ENCODE data around the gene ZNF469. TPM values are rescaled to one million over a fixed set of nuclear protein-coding genes. Genes with fewer than 3 reads are reported as not detected.

The ZNF469 gene
- total RNA-seq, 4 donors from 2014 or later, result 0.03 to 0.16 (median 0.07) TPM

DNA sequence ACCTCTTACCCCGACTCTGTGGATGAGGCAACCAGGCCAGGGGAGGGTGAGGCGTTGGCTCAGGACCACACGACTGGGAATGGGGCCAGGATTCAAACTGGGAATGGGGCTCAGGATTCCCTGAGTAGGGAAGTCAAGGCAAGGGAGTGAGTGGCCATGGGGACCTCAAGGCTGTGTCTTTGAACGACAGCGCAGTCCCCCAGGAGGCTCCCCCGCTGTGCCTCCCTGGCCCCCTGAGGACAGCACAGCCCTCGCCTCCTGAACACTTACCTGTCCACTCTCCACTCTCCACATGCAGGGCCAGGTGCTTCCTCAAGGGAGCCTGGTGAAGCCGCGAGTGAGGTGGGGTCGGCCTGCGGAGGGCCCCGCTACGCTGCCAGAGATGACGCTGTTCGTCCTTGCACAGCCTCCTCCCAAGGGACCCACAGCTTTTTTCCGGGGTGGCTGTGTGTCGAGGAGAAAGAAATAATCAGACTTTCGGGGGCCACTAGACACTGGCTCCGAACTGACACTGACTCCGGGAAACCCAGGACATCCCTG, 6.9 kb downstream of the ZNF469 start:
- H3K4me1 ChIP-seq, result peaks cover 27 to 61% of the 10 kb centered on the region in 2 donors
- no peak overlapping the region for H3K4me3 ChIP-seq
- TF ChIP-seq, protein P1, sequence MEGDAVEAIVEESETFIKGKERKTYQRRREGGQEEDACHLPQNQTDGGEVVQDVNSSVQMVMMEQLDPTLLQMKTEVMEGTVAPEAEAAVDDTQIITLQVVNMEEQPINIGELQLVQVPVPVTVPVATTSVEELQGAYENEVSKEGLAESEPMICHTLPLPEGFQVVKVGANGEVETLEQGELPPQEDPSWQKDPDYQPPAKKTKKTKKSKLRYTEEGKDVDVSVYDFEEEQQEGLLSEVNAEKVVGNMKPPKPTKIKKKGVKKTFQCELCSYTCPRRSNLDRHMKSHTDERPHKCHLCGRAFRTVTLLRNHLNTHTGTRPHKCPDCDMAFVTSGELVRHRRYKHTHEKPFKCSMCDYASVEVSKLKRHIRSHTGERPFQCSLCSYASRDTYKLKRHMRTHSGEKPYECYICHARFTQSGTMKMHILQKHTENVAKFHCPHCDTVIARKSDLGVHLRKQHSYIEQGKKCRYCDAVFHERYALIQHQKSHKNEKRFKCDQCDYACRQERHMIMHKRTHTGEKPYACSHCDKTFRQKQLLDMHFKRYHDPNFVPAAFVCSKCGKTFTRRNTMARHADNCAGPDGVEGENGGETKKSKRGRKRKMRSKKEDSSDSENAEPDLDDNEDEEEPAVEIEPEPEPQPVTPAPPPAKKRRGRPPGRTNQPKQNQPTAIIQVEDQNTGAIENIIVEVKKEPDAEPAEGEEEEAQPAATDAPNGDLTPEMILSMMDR (IDR thresholded peaks at IDR 0.05 in 4 of 5, conservative IDR thresholded peaks at IDR 0.05 in 1 of 5), result no peak
- no peak for TF ChIP-seq POLR2A (IDR thresholded peaks at IDR 0.05)
- H3K27me3 ChIP-seq, result no peaks in the 10 kb centered on the region
- intact Hi-C loops (cut with DNase I; ENCODE audit: low total_unique reads) (loop anchor here (5.0 kb wide), 2 partner anchors 122 to 143 kb away; no protein-coding TSS in a partner anchor), in situ Hi-C loops (cut with MboI; ENCODE audit: low sequenced_read_pairs in 4 of 4) (no loop called here)
- no peaks in the 10 kb centered on the region for H3K36me3 ChIP-seq
- DNase-seq (no peak), ATAC-seq (no peak)
- H3K9me3 ChIP-seq, result no peaks in the 10 kb centered on the region
- H3K27ac ChIP-seq, result no peak overlapping the region

DNA sequence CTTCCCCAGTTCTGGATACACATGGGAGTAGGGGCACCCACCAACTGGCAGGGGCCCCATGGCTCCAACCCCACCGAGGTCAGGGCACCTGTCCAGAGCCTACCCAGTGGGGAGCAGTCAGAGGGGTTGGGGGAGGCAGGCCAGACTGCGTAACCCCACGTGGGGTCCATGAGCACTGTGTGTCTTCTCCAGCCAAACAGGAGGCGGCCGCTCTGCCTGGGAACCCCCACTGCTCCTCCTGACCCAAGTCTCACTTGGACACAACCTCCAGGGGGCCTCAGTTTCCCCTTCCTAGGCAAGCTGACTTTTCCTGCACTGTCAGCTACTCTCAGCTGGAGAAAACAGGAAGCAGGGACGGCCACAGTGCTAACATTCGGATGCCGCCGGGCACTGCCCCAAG, 7.5 kb downstream of the ZNF469 start:
- DNase-seq, result no peak
- ATAC-seq, result no peak
- no peak overlapping the region for H3K4me3 ChIP-seq

DNA sequence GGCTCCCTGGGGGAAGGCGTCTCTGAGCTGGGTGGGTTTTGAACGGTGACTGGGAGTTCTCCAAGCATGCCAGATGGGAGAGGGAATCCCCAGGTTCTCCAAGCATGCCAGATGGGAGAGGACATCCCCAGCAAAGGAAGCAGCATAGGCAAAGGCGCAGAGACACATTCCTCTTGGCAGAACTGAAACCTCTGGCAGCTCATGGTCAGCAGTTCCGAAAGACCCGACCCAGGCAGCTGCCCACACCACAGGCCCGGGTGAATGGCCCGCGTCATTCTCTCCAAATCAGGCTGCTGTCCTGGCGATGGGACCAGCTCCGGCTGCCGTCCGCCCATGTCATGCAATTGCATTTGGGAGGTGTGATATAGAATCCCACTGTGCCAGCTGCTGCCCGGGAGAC, 8.0 kb downstream of the ZNF469 start:
- in situ Hi-C loops (cut with MboI; ENCODE audit: low sequenced_read_pairs in 4 of 4) (no loop called here), intact Hi-C loops (cut with DNase I; ENCODE audit: low total_unique reads) (loop anchor here (5.0 kb wide), 2 partner anchors 123 to 142 kb away; no protein-coding TSS in a partner anchor)
- H3K9me3 ChIP-seq, result no peaks in the 10 kb centered on the region
- H3K27ac ChIP-seq, result peak overlapping the region in 1 of 4 donors; percentile 98
- H3K27me3 ChIP-seq, result no peaks in the 10 kb centered on the region
- peak in 1 of 2 donors; percentile 22 for ATAC-seq
- peaks cover 27 to 64% of the 10 kb centered on the region in 2 donors for H3K4me1 ChIP-seq
- H3K4me3 ChIP-seq, result no peak overlapping the region
- no peaks in the 10 kb centered on the region for H3K36me3 ChIP-seq
- no peak for TF ChIP-seq POLR2A (IDR thresholded peaks at IDR 0.05)
- TF ChIP-seq, protein P1 (IDR thresholded peaks at IDR 0.05 in 4 of 5, conservative IDR thresholded peaks at IDR 0.05 in 1 of 5), result no peak
- no peak for DNase-seq

More for the DNA sequence above, 7.5 kb downstream of the ZNF469 start:
- no peaks in the 10 kb centered on the region for H3K36me3 ChIP-seq
- H3K9me3 ChIP-seq, result no peaks in the 10 kb centered on the region
- H3K27ac ChIP-seq, result peak overlapping the region in 1 of 4 donors; percentile 98
- in situ Hi-C loops (cut with MboI; ENCODE audit: low sequenced_read_pairs in 4 of 4) (no loop called here), intact Hi-C loops (cut with DNase I; ENCODE audit: low total_unique reads) (loop anchor here (5.0 kb wide), 2 partner anchors 123 to 142 kb away; no protein-coding TSS in a partner anchor)
- H3K27me3 ChIP-seq, result no peaks in the 10 kb centered on the region
- TF ChIP-seq POLR2A (IDR thresholded peaks at IDR 0.05), result no peak
- TF ChIP-seq, protein P1 (IDR thresholded peaks at IDR 0.05 in 4 of 5, conservative IDR thresholded peaks at IDR 0.05 in 1 of 5), result no peak
- H3K4me1 ChIP-seq, result peaks cover 27 to 61% of the 10 kb centered on the region in 2 donors

DNA sequence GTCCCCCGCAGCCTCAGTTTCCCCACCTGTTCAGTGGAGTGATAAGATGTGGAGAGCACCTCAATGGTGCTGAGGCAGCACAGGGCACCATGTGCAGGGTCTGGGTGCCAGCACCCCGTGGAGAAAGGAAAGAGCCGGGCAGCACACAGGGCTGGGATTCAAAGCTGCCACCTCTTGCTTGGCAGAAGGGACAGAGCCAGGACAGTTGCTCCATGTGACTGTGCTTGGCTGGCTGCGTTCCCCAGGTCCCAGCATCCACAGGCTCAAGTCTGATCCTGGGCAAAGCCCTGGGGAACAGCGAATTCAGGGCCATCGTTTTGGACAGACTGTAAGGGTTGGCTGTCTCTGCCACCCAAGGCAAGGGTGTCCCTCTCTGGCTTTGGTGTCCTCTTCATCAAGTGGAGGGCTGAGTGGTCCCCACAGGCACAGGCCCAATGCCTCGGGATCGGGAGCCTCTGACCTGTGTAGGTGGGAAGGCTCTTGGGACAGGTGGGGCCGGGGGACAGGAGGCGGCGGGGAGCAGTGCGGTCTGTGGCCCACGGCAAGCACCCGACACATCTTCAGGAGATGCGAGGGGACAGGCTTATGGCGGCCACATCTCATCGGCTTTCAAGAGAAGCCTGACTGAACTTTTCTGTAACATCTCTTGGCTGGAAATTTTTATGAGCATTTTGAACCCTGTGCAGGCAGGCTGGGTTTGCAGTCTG, 8.5 kb downstream of the ZNF469 start:
- Histone ChIP-seq H3K4me1 (peaks cover 27 to 69% of the 10 kb centered on the region in 2 donors), H3K4me3 (no peak overlapping the region), H3K27me3 (no peaks in the 10 kb centered on the region), H3K36me3 (no peaks in the 10 kb centered on the region), H3K9me3 (no peaks in the 10 kb centered on the region), H3K27ac (peak overlapping the region in 2 of 4 donors; percentile 36 to 98)
- ATAC-seq (peak; percentile 59 to 60), DNase-seq (peak; percentile 27 to 66)
- TF ChIP-seq POLR2A (IDR thresholded peaks at IDR 0.05), result no peak
- TF ChIP-seq, protein P1 (IDR thresholded peaks at IDR 0.05 in 4 of 5, conservative IDR thresholded peaks at IDR 0.05 in 1 of 5), result no peak
- in situ Hi-C loops (cut with MboI; ENCODE audit: low sequenced_read_pairs in 4 of 4) (no loop called here), intact Hi-C loops (cut with DNase I; ENCODE audit: low total_unique reads) (loop anchor here (5.0 kb wide), 2 partner anchors 124 to 141 kb away; no protein-coding TSS in a partner anchor)
